ENCODE results near the gene ACTR2.
"Not testable (repeated sequence)": the region's sequence is repeated elsewhere in the genome, so short reads cannot be mapped to it uniquely, and the experiment has no call there.

- not testable (repeated sequence) for TF ChIP-seq CTCF, EP300 (IDR thresholded peaks at IDR 0.05)
Measured at GRCh38 chr2:65244452-65244851, 16.8 kb downstream of the ACTR2 start.
